KMS-11 (cell line): ENCODE results near the gene CYTH4.

Source experiments
- H2AFZ ChIP-seq: fragments of 200-600 bp; sonication (generic); 2 replicates; pipeline ENCODE4 v1.6.1; 2016; ENCODE audit warnings: antibody characterized with exemption, mixed run types, low read depth
- H3K27ac ChIP-seq: fragments of 200-600 bp; sonication (generic); 2 replicates; pipeline ENCODE4 v1.6.1; 2016; ENCODE audit warnings: mild to moderate bottlenecking, mixed run types
- H3K27me3 ChIP-seq: fragments of 200-600 bp; sonication (generic); 2 replicates; pipeline ENCODE4 v1.6.1; 2017; ENCODE audit warnings: mild to moderate bottlenecking, low read depth, mixed run types, moderate library complexity; ENCODE audit not compliant: insufficient read depth
- H3K36me3 ChIP-seq: fragments of 200-600 bp; sonication (generic); 2 replicates; pipeline ENCODE4 v1.6.1; 2017; ENCODE audit warnings: mild to moderate bottlenecking, mixed run types; ENCODE audit not compliant: insufficient read depth
- H3K4me1 ChIP-seq: fragments of 200-600 bp; sonication (generic); 2 replicates; pipeline ENCODE4 v1.6.1; 2016; ENCODE audit warnings: mild to moderate bottlenecking, low read depth, mixed run types; ENCODE audit not compliant: poor library complexity, severe bottlenecking
- H3K4me2 ChIP-seq: fragments of 200-600 bp; sonication (generic); 2 replicates; pipeline ENCODE4 v1.7.0; 2016; ENCODE audit warnings: mild to moderate bottlenecking, mixed run types
- H3K4me3 ChIP-seq: fragments of 200-600 bp; sonication (generic); IDR thresholded peaks from 2 replicates; pipeline ENCODE4 v1.6.1; 2017; ENCODE audit warnings: low read depth, low read length, mixed read lengths; ENCODE audit not compliant: insufficient read depth
- H3K79me2 ChIP-seq: fragments of 200-600 bp; sonication (generic); 2 replicates; pipeline ENCODE4 v1.6.1; 2016; ENCODE audit warnings: low read depth, mixed run types; ENCODE audit not compliant: insufficient read depth
- H3K9ac ChIP-seq: fragments of 200-600 bp; sonication (generic); 2 replicates; pipeline ENCODE4 v1.6.1; 2016; ENCODE audit warnings: mild to moderate bottlenecking, mixed run types
- H4K20me1 ChIP-seq: fragments of 200-600 bp; sonication (generic); 2 replicates; pipeline ENCODE4 v1.6.1; 2016; ENCODE audit warnings: mild to moderate bottlenecking, mixed run types; ENCODE audit not compliant: insufficient read depth
- TF ChIP-seq, protein P1 (sequence below): fragments of 200-600 bp; sonication (generic); conservative IDR thresholded peaks from 2 replicates; pipeline ENCODE4 v1.6.1; 2017; ENCODE audit warnings: low read depth, mild to moderate bottlenecking, antibody characterized with exemption, low read length, moderate library complexity, mixed read lengths

CYTH4 gene

GRCh38 chr22:37281195-37281594 lies 1.1 kb upstream of the CYTH4 start:
- Histone ChIP-seq H3K79me2 (no peaks in the 10 kb centered on the region), H3K4me3 (no peak overlapping the region), H3K9ac (no peak overlapping the region), H3K27ac (no peak overlapping the region), H3K36me3 (no peaks in the 10 kb centered on the region), H3K4me2 (no peak overlapping the region), H4K20me1 (no peaks in the 10 kb centered on the region), H2AFZ (no peak overlapping the region), H3K4me1 (peaks cover 19% of the 10 kb centered on the region), H3K27me3 (peaks cover 37% of the 10 kb centered on the region; the same call in 1 of the 2 replicates)
- TF ChIP-seq, protein P1, sequence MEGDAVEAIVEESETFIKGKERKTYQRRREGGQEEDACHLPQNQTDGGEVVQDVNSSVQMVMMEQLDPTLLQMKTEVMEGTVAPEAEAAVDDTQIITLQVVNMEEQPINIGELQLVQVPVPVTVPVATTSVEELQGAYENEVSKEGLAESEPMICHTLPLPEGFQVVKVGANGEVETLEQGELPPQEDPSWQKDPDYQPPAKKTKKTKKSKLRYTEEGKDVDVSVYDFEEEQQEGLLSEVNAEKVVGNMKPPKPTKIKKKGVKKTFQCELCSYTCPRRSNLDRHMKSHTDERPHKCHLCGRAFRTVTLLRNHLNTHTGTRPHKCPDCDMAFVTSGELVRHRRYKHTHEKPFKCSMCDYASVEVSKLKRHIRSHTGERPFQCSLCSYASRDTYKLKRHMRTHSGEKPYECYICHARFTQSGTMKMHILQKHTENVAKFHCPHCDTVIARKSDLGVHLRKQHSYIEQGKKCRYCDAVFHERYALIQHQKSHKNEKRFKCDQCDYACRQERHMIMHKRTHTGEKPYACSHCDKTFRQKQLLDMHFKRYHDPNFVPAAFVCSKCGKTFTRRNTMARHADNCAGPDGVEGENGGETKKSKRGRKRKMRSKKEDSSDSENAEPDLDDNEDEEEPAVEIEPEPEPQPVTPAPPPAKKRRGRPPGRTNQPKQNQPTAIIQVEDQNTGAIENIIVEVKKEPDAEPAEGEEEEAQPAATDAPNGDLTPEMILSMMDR: no peak

- H3K4me1 ChIP-seq: peaks cover 19% of the 10 kb centered on the region
- H4K20me1 ChIP-seq: no peaks in the 10 kb centered on the region
- H3K9ac ChIP-seq: no peak overlapping the region
- no peak overlapping the region for H2AFZ ChIP-seq
- H3K4me3 ChIP-seq: no peak overlapping the region
- TF ChIP-seq, protein P1: no peak
- H3K4me2 ChIP-seq: no peak overlapping the region
- no peak overlapping the region for H3K27ac ChIP-seq
- H3K36me3 ChIP-seq: no peaks in the 10 kb centered on the region
- peaks cover 41% of the 10 kb centered on the region; the same call in 1 of the 2 replicates for H3K27me3 ChIP-seq
- no peaks in the 10 kb centered on the region for H3K79me2 ChIP-seq
Observed at GRCh38 chr22:37281646-37282384, 493 bp upstream of the CYTH4 start.

DNA sequence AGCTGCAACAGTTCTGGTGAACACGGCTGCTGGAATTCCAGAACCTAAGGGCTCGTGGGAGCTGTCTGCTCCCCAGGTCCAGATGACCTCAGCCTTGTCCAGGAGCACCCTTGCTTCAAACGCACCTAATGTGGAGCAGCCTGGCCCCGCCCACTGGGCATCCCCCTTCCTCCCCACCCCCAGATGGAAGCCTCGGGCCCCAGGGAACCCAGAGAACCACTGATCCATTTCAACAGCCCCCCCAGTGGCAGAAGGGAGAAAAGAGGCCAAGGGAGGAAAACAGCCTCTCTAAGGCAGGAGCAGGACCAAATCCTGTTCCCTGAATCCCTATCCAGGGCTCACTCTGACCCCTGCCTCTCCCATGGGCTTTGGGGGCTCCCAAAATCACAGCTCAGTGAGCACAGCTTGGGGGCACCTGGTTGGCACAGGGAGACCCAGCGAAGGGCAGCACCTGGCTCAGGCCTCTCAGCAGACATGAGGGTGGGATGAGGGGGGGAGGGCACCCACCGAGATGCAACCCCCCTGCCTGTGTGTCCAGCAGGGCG lies 1.2 kb downstream of the CYTH4 start:
- no peak overlapping the region for H2AFZ ChIP-seq
- TF ChIP-seq, protein P1: no peak
- H3K36me3 ChIP-seq: no peaks in the 10 kb centered on the region
- no peaks in the 10 kb centered on the region for H3K79me2 ChIP-seq
- H3K27me3 ChIP-seq: peaks cover 40% of the 10 kb centered on the region; the same call in 1 of the 2 replicates
- no peaks in the 10 kb centered on the region for H4K20me1 ChIP-seq
- no peak overlapping the region for H3K4me3 ChIP-seq
- H3K27ac ChIP-seq: no peak overlapping the region
- peaks cover 19% of the 10 kb centered on the region for H3K4me1 ChIP-seq
- H3K9ac ChIP-seq: no peak overlapping the region
- H3K4me2 ChIP-seq: no peak overlapping the region

DNA sequence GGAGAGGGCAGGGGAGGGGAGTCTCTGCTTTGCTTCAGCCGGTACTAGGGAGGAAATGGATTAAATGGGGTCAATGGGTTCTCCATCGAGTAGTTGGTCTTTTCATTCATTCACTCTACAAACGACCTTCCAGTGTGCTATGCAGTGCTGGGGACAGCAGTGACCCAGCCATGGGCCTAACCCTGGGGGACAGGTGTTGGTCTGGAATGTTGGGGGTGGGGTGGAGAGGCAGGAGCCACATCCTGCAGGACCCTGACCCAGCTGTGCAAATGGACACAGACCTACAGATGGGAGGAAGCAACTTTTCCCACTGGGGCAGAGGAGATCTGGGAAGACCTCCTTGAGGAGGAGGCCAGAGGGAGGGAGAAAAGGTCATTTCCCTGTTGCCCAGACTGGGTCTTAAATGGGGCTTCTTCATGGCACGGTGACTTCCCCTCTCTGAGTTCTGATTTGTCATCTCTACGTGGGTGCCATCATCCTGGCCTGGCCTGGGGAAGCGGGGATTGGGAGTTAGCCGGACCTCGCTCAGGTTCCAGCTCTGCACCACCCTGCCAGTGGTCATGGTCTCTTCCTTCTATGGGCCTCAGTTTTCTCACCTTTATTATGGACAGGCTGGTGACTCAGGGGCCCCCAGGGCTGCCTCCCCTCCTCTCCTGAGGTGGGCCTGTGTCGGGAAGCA lies 2.0 kb downstream of the CYTH4 start:
- Histone ChIP-seq H3K4me3 (no peak overlapping the region), H3K27me3 (peaks cover 33% of the 10 kb centered on the region; the same call in 1 of the 2 replicates), H3K9ac (no peak overlapping the region), H4K20me1 (no peaks in the 10 kb centered on the region), H2AFZ (peak overlapping the region; percentile 36; the same call in 1 of the 2 replicates), H3K4me1 (peaks cover 19% of the 10 kb centered on the region), H3K4me2 (peak overlapping the region; percentile 50), H3K79me2 (no peaks in the 10 kb centered on the region), H3K36me3 (no peaks in the 10 kb centered on the region), H3K27ac (no peak overlapping the region)
- TF ChIP-seq, protein P1: no peak
